Ascending aorta (tissue), 2 donors: ENCODE results near the gene FOCAD. TPM values are rescaled to one million over a fixed set of nuclear protein-coding genes. Genes with fewer than 3 reads are reported as not detected.

ENCODE experiments used
- DNase-seq, 2 donors: peaks; one replicate each; pipeline ENCODE4 v3.0.0-alpha.2; 2019; ENCODE audit warnings: low spot score in 2 of 2
- H3K27ac ChIP-seq, 2 donors: fragments of 200-600 bp; sonication (generic); one replicate each; pipeline ENCODE4 v1.5.1; 2016 to 2017; ENCODE audit warnings: mild to moderate bottlenecking in 1 of 2
- H3K27me3 ChIP-seq: fragments of 200-600 bp; sonication (generic); one replicate; pipeline ENCODE4 v1.5.1; 2017
- H3K36me3 ChIP-seq, 2 donors: fragments of 200-600 bp; sonication (generic); one replicate each; pipeline ENCODE4 v1.5.1; 2016
- H3K4me1 ChIP-seq, 2 donors: fragments of 200-600 bp; sonication (generic); one replicate each; pipeline ENCODE4 v1.5.1; 2016 to 2017; ENCODE audit warnings: mild to moderate bottlenecking in 1 of 2
- H3K4me3 ChIP-seq, 2 donors: fragments of 200-600 bp; sonication (generic); one replicate each; pipeline ENCODE4 v1.5.1; 2016 to 2017; ENCODE audit warnings: mild to moderate bottlenecking in 1 of 2
- H3K9me3 ChIP-seq, 2 donors: fragments of 200-600 bp; sonication (generic); one replicate each; pipeline ENCODE4 v1.5.1; 2016
- intact Hi-C: fragments of 100-400 bp; cut with DNase I; formaldehyde crosslinking; loops from one replicate; pipeline ENCODE4 v1.15.1; 2023
- total RNA-seq: library from RNA; depleted of rRNA; stranded (reverse); fragments of >200 nt; gene quantifications from one replicate; pipeline ENCODE4 v1.1.0, GENCODE V29; 2016
- TF ChIP-seq, protein P1 (sequence below), 3 experiments: fragments of 200-600 bp in 2 of 3; fragments of 450-650 bp in 1 of 3; sonication (generic) in 2 of 3; IDR thresholded peaks; one replicate each; pipeline ENCODE4 v1.5.1; 2016 to 2019; ENCODE audit warnings: antibody characterized with exemption in 3 of 3, mild to moderate bottlenecking in 1 of 3, moderate library complexity in 1 of 3

The FOCAD gene
- total RNA-seq, 1 donor from 2014 or later = 64.3 TPM

DNA sequence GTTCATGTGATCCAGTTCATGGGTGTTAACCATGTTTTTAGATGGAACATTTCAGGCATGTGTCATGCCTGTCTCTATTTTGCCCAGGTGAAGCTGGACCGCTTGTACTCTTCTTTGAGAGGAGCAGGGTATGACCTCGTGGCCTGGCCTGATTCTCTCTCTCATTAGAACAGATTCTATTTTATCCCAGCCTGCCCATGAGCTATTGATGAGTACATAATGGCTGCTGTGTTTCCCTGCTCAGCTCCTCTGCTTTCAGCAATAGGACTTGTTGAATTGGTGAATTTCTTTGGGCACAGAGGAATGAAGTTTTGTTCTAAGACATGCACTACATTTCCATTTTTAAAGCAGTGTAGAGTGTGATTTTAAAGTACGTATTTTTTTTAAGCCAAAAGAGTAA, 261.2 kb downstream of the FOCAD start:
- intact Hi-C loops = loop anchor here (10.0 kb wide), 1 partner anchor 60 kb away; no protein-coding TSS in a partner anchor
- DNase-seq = no peak
- Histone ChIP-seq H3K36me3 (no peaks in the 10 kb centered on the region), H3K4me3 (no peak overlapping the region), H3K27me3 (no peaks in the 10 kb centered on the region), H3K27ac (no peak overlapping the region), H3K9me3 (no peaks in the 10 kb centered on the region), H3K4me1 (no peaks in the 10 kb centered on the region)
- TF ChIP-seq, protein P1, sequence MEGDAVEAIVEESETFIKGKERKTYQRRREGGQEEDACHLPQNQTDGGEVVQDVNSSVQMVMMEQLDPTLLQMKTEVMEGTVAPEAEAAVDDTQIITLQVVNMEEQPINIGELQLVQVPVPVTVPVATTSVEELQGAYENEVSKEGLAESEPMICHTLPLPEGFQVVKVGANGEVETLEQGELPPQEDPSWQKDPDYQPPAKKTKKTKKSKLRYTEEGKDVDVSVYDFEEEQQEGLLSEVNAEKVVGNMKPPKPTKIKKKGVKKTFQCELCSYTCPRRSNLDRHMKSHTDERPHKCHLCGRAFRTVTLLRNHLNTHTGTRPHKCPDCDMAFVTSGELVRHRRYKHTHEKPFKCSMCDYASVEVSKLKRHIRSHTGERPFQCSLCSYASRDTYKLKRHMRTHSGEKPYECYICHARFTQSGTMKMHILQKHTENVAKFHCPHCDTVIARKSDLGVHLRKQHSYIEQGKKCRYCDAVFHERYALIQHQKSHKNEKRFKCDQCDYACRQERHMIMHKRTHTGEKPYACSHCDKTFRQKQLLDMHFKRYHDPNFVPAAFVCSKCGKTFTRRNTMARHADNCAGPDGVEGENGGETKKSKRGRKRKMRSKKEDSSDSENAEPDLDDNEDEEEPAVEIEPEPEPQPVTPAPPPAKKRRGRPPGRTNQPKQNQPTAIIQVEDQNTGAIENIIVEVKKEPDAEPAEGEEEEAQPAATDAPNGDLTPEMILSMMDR (IDR thresholded peaks at IDR 0.05) = no peak

DNA sequence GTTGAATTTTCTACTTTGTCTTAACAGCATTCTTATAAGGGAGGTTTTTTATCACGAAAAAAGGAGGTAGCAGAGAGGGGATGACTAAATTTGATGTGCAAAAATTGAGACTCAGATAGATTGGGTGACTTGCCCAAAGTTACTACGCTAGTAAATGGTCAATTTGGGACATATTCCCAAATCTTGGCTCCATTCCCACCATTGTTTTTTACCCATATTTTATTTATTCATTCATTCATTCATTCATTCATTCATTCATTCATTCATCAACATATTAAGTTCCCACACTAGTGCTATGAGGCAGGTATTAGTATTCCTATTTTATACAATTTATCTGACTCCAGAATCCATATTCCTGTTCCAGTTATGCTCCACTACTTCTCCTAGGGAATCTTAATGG, 261.8 kb downstream of the FOCAD start:
- TF ChIP-seq, protein P1 (IDR thresholded peaks at IDR 0.05) = no peak
- no peaks in the 10 kb centered on the region for H3K9me3 ChIP-seq

DNA sequence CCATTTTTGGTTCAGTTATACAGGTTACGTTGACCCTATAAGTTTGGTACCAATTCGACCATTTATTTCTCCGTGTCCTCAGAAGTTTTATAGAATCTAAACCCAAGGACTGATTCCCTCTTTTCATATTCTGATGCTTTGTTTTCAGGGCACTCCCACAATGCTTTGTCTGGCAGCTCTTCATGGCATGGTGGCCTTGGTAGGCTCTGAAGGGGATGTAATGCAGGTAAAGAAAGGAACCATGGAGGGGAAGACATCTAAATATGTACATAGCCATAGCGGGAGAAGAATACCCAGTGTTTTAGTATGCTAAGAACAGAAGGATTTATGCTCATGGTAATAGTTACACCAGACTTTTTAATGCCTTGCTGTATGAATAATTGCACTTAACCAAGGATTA, 264.6 kb downstream of the FOCAD start:
- H3K27ac ChIP-seq = no peak overlapping the region
- TF ChIP-seq, protein P1 (IDR thresholded peaks at IDR 0.05) = no peak
- DNase-seq = no peak
- no peak overlapping the region for H3K4me3 ChIP-seq
- H3K27me3 ChIP-seq = no peaks in the 10 kb centered on the region
- peaks cover 0 to 3% of the 10 kb centered on the region in 2 donors for H3K4me1 ChIP-seq
- no peaks in the 10 kb centered on the region for H3K9me3 ChIP-seq
- intact Hi-C loops = loop anchor here (10.0 kb wide), 1 partner anchor 64 kb away; no protein-coding TSS in a partner anchor
- no peaks in the 10 kb centered on the region for H3K36me3 ChIP-seq

More for the DNA sequence above, 261.8 kb downstream of the FOCAD start:
- no peak for DNase-seq
- Histone ChIP-seq H3K4me1 (no peaks in the 10 kb centered on the region), H3K27me3 (no peaks in the 10 kb centered on the region), H3K27ac (no peak overlapping the region), H3K36me3 (no peaks in the 10 kb centered on the region), H3K4me3 (no peak overlapping the region)
- intact Hi-C loops = loop anchor here (10.0 kb wide), 1 partner anchor 61 kb away; no protein-coding TSS in a partner anchor

DNA sequence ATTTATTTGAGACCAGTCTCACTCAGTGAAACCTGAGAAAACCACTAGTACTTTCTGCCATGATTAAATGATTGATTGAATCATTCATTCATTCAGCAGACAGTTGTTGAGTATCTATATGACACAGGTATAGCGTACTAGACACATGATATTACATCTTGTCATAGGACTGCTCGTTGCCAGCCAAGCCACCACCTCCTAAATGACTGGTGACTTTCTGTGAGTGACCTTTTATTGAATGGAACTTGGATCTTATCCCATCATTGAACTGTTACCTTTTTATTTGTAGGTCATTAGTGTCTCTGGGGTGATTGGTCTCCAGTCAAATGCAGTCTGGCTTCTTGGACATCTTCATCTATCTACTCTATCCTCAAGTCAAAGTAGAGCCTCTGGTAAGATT, 266.6 kb downstream of the FOCAD start:
- H3K4me1 ChIP-seq = peaks cover 0 to 3% of the 10 kb centered on the region in 2 donors
- no peaks in the 10 kb centered on the region for H3K36me3 ChIP-seq
- H3K27ac ChIP-seq = no peak overlapping the region
- no peaks in the 10 kb centered on the region for H3K27me3 ChIP-seq
- no peak overlapping the region for H3K4me3 ChIP-seq
- DNase-seq = no peak
- H3K9me3 ChIP-seq = no peaks in the 10 kb centered on the region
- TF ChIP-seq, protein P1 (IDR thresholded peaks at IDR 0.05) = no peak
- intact Hi-C loops = no loop called here

DNA sequence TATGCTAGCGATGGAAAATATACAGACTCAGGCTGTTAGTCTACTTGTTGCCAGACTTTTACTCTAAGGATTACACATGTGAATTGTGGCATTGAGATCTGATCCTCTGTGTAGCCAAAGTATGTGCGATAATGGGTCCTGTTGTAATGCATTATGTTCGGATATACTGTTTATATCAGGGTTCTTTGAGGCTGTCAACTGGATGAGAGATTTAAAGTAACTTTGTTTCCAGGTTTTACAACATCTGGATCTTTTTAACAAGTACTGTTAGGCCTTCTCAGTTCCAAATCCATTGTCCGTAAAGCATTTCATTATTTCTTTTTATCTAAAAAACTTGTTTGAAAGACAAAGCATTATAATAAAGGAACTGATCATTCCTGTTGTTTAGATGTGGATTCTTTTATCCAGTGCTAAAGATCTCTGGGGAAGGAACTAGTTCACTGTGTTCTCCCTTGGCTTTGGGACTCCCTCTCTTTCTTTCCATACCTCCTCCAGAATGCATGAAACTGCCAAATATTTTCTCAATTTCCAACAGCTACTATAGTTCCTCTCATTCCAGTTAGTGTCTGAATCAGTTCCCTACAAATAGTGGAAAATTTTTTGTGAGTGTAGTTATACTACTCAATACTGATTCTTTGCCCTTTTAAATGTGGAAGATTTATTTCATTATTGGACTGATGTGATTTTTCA, 278.6 kb downstream of the FOCAD start:
- Histone ChIP-seq H3K9me3 (no peaks in the 10 kb centered on the region), H3K27me3 (no peaks in the 10 kb centered on the region), H3K4me1 (no peaks in the 10 kb centered on the region), H3K36me3 (no peaks in the 10 kb centered on the region), H3K27ac (no peak overlapping the region), H3K4me3 (no peak overlapping the region)
- TF ChIP-seq, protein P1 (IDR thresholded peaks at IDR 0.05) = no peak
- intact Hi-C loops = no loop called here
- no peak for DNase-seq
